ENCODE measurements around the gene ATF7. TPM values are rescaled to one million over a fixed set of nuclear protein-coding genes. Genes with fewer than 3 reads are reported as not detected.

The ATF7 gene
- total RNA-seq, 1 donor = 28.6 TPM

DNA sequence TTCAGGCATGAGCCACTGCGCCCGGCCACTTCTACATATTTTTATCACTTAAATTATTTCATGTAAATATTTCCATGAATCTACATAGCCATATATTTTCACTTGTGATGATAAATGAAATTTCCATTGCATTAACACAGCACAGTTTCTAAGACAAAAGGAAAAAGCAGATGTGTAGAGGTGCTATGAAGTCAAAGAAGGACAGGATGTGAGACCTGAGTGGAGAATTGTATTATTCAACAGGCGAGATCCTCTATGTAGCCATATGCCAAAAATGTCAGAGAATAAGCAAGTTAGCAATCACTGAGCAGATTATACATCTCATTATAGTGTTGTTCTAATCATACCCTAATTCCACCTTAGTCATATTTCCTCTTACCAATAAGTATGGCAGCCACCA lies 38.1 kb downstream of the ATF7 start:
- no peak overlapping the region for H3K4me3 ChIP-seq (ENCODE audit: low read depth, low read length)
- no peak for TF ChIP-seq CTCF (IDR thresholded peaks at IDR 0.05; ENCODE audit: insufficient read depth, low read length)
- no peak for DNase-seq (ENCODE audit: low read depth)

- DNase-seq (ENCODE audit: low read depth) = no peak
These were observed 39.4 kb downstream of the ATF7 start for GRCh38 chr12:53586745-53587144.

DNA sequence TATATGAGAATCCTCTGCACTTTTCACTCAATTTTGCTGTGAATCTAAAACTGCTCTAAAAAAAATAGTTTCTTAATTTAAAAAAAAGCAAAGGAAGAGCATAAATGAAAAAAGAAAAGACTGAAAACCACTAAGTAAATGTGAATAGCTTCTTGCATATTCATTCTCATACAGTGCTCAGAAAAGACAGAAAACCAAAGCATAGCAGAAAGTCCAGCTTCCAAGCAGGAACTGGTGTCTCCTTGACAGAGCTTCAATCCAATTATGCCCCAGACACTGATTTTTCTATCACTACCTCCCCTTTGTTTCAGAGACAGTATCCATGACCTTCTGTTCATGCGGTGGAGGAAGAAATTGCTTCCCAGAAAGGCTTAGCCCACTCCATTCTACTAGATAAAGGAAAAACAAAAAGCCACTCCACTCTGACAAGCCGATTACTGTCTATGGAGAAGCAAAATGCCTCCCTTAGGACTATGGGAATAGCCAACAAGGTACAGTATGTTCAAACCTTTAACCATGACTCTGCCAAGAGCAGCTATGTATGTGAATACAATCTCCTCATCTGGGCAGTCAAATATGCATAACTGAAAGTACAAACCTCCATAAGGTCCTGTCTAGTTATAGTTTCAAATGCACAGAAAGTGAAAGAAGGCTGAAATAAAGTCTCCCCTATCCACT lies 40.6 kb downstream of the ATF7 start:
- no peak for TF ChIP-seq CTCF (IDR thresholded peaks at IDR 0.05; ENCODE audit: insufficient read depth, low read length)
- no peak for DNase-seq (ENCODE audit: low read depth)
- no peak overlapping the region for H3K4me3 ChIP-seq (ENCODE audit: low read depth, low read length)

More at GRCh38 chr12:53586745-53587144, 39.4 kb downstream of the ATF7 start:
- no peak for TF ChIP-seq CTCF (IDR thresholded peaks at IDR 0.05; ENCODE audit: insufficient read depth, low read length)
- no peak overlapping the region for H3K4me3 ChIP-seq (ENCODE audit: low read depth, low read length)

- TF ChIP-seq CTCF (IDR thresholded peaks at IDR 0.05; ENCODE audit: insufficient read depth, low read length) = no peak
- no peak for DNase-seq (ENCODE audit: low read depth)
- H3K4me3 ChIP-seq (ENCODE audit: low read depth, low read length) = no peak overlapping the region
These were observed 46.6 kb downstream of the ATF7 start for GRCh38 chr12:53579545-53579955.

DNA sequence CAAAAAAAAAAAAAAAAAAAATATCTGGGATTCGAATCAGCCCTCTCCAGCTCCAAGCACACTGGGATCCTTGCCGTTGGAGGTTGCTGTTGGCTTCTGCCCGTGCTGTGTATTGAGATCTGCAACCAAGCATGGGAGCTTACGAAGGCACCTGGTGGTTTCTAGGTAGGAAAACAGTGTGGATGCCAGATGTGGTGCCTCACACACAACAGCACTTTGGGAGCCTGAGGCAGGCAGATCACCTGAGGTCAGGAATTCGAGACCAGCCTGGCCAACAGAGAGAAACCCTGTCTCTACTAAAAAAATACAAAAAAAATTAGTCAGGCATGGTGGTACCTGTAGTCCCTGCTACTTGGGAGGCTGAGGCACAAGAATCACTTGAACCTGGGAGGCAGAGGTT lies 47.4 kb downstream of the ATF7 start:
- H3K4me3 ChIP-seq (ENCODE audit: low read depth, low read length) = no peak overlapping the region
- no peak for DNase-seq (ENCODE audit: low read depth)
- no peak for TF ChIP-seq CTCF (IDR thresholded peaks at IDR 0.05; ENCODE audit: insufficient read depth, low read length)

DNA sequence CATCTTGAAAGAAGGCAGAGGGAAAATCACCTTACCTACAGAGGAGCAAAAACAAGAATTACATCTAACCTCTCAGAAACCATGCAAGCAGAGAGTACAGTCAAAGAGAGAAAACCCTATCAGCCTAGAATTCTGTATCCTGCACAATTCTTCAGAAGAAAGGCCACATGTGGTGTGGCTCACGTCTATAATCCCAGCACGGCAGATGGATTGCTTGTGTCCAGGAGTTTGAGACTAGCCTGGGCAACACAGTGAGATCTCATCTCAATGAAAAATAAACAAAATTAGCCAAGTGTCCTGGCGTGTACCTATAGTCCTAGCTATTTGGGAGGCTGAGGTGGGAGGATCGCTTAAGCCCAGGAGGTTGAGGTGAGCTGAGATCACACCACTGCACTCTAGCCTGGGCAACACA lies 48.2 kb downstream of the ATF7 start:
- no peak for TF ChIP-seq CTCF (IDR thresholded peaks at IDR 0.05; ENCODE audit: insufficient read depth, low read length)
- no peak overlapping the region for H3K4me3 ChIP-seq (ENCODE audit: low read depth, low read length)
- DNase-seq (ENCODE audit: low read depth) = no peak
